Neural cell (in vitro differentiated cells): ENCODE data around the gene NCK2. TPM values are rescaled to one million over a fixed set of nuclear protein-coding genes. Genes with fewer than 3 reads are reported as not detected.

Experiments
- H2AFZ ChIP-seq: fragments of 200-600, 300-800 bp; sonication (generic), shearing (Covaris generic); 2 replicates; pipeline ENCODE4 v1.6.0; 2014; ENCODE audit warnings: low read depth, mild to moderate bottlenecking, antibody characterized with exemption, low read length, moderate library complexity
- H3F3A ChIP-seq: fragments of 200-600 bp; shearing (Covaris generic); 2 replicates; pipeline ENCODE4 v1.6.1; 2016; ENCODE audit warnings: mild to moderate bottlenecking, moderate library complexity, mixed read lengths, antibody characterized with exemption, low read length; ENCODE audit not compliant: insufficient read depth, poor library complexity, severe bottlenecking
- H3K27ac ChIP-seq: fragments of 200-600, 300-800 bp; sonication (generic), shearing (Covaris generic); 2 replicates; pipeline ENCODE4 v1.5.1; 2014; ENCODE audit warnings: mild to moderate bottlenecking, low read length, moderate library complexity
- H3K27me3 ChIP-seq: fragments of 300-800, 200-600 bp; sonication (generic), shearing (Covaris generic); 2 replicates; pipeline ENCODE4 v1.6.0; 2014; ENCODE audit warnings: mild to moderate bottlenecking, low read depth, low read length, moderate library complexity; ENCODE audit not compliant: insufficient read depth
- H3K36me3 ChIP-seq: fragments of 300-800, 200-600 bp; sonication (generic), shearing (Covaris generic); 2 replicates; pipeline ENCODE4 v1.5.1; 2014; ENCODE audit warnings: mild to moderate bottlenecking, antibody characterized with exemption, low read length, moderate library complexity; ENCODE audit not compliant: insufficient read depth
- H3K4me2 ChIP-seq: fragments of 300-800, 200-600 bp; sonication (generic), shearing (Covaris generic); 2 replicates; pipeline ENCODE4 v1.6.0; 2014; ENCODE audit warnings: mild to moderate bottlenecking, low read length
- H3K4me3 ChIP-seq: fragments of 300-800, 200-600 bp; sonication (generic), shearing (Covaris generic); 2 replicates; pipeline ENCODE4 v1.5.1; 2014; ENCODE audit warnings: mild to moderate bottlenecking, low read length, moderate library complexity
- H3K79me2 ChIP-seq: fragments of 200-600 bp; shearing (Covaris generic); replicated peaks from 2 replicates; pipeline ENCODE4 v1.6.0; 2014; ENCODE audit warnings: mild to moderate bottlenecking, low read length, moderate library complexity; ENCODE audit not compliant: insufficient read depth
- H3K9ac ChIP-seq: fragments of 300-800, 200-600 bp; sonication (generic), shearing (Covaris generic); 2 replicates; pipeline ENCODE4 v1.6.1; 2016; ENCODE audit warnings: mild to moderate bottlenecking, low read length, mixed read lengths
- H3K9me2 ChIP-seq: fragments of 200-600 bp; shearing (Covaris generic); 2 replicates; pipeline ENCODE4 v1.6.1; 2016; ENCODE audit warnings: mild to moderate bottlenecking, low read length, mixed read lengths; ENCODE audit not compliant: insufficient read depth
- H3K9me3 ChIP-seq: fragments of 200-600, 300-800 bp; sonication (generic), shearing (Covaris generic); 2 replicates; pipeline ENCODE4 v1.6.1; 2016; ENCODE audit warnings: mild to moderate bottlenecking, mixed run types, low read length, moderate library complexity, mixed read lengths
- H4K20me1 ChIP-seq: fragments of 200-600 bp; shearing (Covaris generic); 2 replicates; pipeline ENCODE4 v1.6.1; 2016; ENCODE audit warnings: mild to moderate bottlenecking, mixed run types; ENCODE audit not compliant: insufficient read depth
- CTCF ChIP-seq: fragments of 450-650 bp; IDR thresholded peaks from 2 replicates; pipeline ENCODE4 v1.5.1; 2014; ENCODE audit warnings: antibody characterized with exemption, mild to moderate bottlenecking, moderate library complexity; ENCODE audit not compliant: poor library complexity, severe bottlenecking
- EP300 ChIP-seq: fragments of 450-650 bp; conservative IDR thresholded peaks from 2 replicates; pipeline ENCODE4 v1.6.1; 2014; ENCODE audit warnings: antibody characterized with exemption, mild to moderate bottlenecking, moderate library complexity; ENCODE audit not compliant: poor library complexity, severe bottlenecking
- EZH2 ChIP-seq: fragments of 200-600, 300-800 bp; shearing (Covaris generic), sonication (generic); IDR thresholded peaks from 2 replicates; pipeline ENCODE4 v1.6.1; 2014; ENCODE audit warnings: antibody characterized with exemption, low read length, borderline replicate concordance, mild to moderate bottlenecking; ENCODE audit not compliant: insufficient read depth, poor library complexity, severe bottlenecking
- MXI1 ChIP-seq: fragments of 450-650 bp; conservative IDR thresholded peaks from 2 replicates; pipeline ENCODE4 v1.6.1; 2014; ENCODE audit warnings: antibody characterized with exemption, mild to moderate bottlenecking; ENCODE audit not compliant: poor library complexity, severe bottlenecking
- POLR2AphosphoS5 ChIP-seq: IDR thresholded peaks from 2 replicates; pipeline ENCODE4 v1.6.1; 2012
- RAD21 ChIP-seq: fragments of 450-650 bp; conservative IDR thresholded peaks from 2 replicates; pipeline ENCODE4 v1.6.1; 2014; ENCODE audit warnings: antibody characterized with exemption, mild to moderate bottlenecking, moderate library complexity
- REST ChIP-seq: IDR thresholded peaks from 2 replicates; pipeline ENCODE4 v1.6.1; 2012; ENCODE audit warnings: borderline replicate concordance
- SMC3 ChIP-seq: fragments of 450-650 bp; conservative IDR thresholded peaks from 2 replicates; pipeline ENCODE4 v1.6.1; 2014; ENCODE audit warnings: antibody characterized with exemption, mild to moderate bottlenecking, moderate library complexity; ENCODE audit not compliant: poor library complexity
- TAF1 ChIP-seq: IDR thresholded peaks from 2 replicates; pipeline ENCODE4 v1.6.1; 2012; ENCODE audit warnings: low read depth
- polyA plus RNA-seq: library from polyadenylated mRNA; depleted of rRNA; stranded (reverse); fragments of >200 nt; gene quantifications from 2 replicates; pipeline ENCODE4 v1.2.3, GENCODE V29; 2014

NCK2 gene
- polyA plus RNA-seq, 1 donor from 2014 or later, result 49.4 TPM

GRCh38 chr2:105845976-105846375, 101.3 kb downstream of the NCK2 start:
- Histone ChIP-seq H3K9ac (no peak overlapping the region), H3K36me3 (no peaks in the 10 kb centered on the region), H3K9me3 (no peaks in the 10 kb centered on the region), H3K27me3 (no peaks in the 10 kb centered on the region), H3F3A (no peaks in the 10 kb centered on the region), H3K27ac (no peak overlapping the region), H3K79me2 (peaks cover 24% of the 10 kb centered on the region), H2AFZ (no peak overlapping the region), H3K9me2 (no peaks in the 10 kb centered on the region), H3K4me3 (no peak overlapping the region), H3K4me2 (no peak overlapping the region), H4K20me1 (no peaks in the 10 kb centered on the region)
- TF ChIP-seq EZH2 (no peak), SMC3 (no peak), POLR2AphosphoS5 (no peak), CTCF (no peak), TAF1 (no peak), REST (no peak), RAD21 (no peak), EP300 (no peak), MXI1 (no peak)

- no peaks in the 10 kb centered on the region for H3K9me3 ChIP-seq
These were observed 102.3 kb downstream of the NCK2 start for GRCh38 chr2:105847056-105847455.

More at GRCh38 chr2:105847056-105847455, 102.3 kb downstream of the NCK2 start:
- Histone ChIP-seq H3K9me2 (no peaks in the 10 kb centered on the region), H3K79me2 (peaks cover 24% of the 10 kb centered on the region), H3K9ac (no peak overlapping the region), H3K27me3 (no peaks in the 10 kb centered on the region), H3K27ac (no peak overlapping the region), H4K20me1 (no peaks in the 10 kb centered on the region), H3F3A (no peaks in the 10 kb centered on the region), H3K4me3 (no peak overlapping the region), H3K4me2 (no peak overlapping the region), H3K36me3 (no peaks in the 10 kb centered on the region), H2AFZ (no peak overlapping the region)
- TF ChIP-seq MXI1 (no peak), CTCF (no peak), EP300 (no peak), TAF1 (no peak), POLR2AphosphoS5 (no peak), REST (no peak), EZH2 (no peak), RAD21 (no peak), SMC3 (no peak)
